Esophagus muscularis mucosa (tissue), 4 donors: ENCODE data around the gene LMNA.

Source experiments
- EP300 ChIP-seq: sonication (generic); formaldehyde crosslinking; IDR thresholded peaks from one replicate; pipeline ENCODE4 v1.6.1; 2017; ENCODE audit warnings: antibody characterized with exemption
- POLR2A ChIP-seq: fragments of 450-650 bp; IDR thresholded peaks from one replicate; pipeline ENCODE4 v1.6.1; 2017; ENCODE audit warnings: antibody characterized with exemption, moderate library complexity, mild to moderate bottlenecking, low read depth
- POLR2AphosphoS5 ChIP-seq, 2 donors: sonication (generic); formaldehyde crosslinking; IDR thresholded peaks; one replicate each; pipeline ENCODE4 v1.6.1; 2017; ENCODE audit warnings: antibody characterized with exemption in 2 of 2
- TF ChIP-seq, protein P1 (sequence below), 3 experiments: fragments of 200-600 bp in 2 of 3; fragments of 450-650 bp in 1 of 3; sonication (generic) in 2 of 3; IDR thresholded peaks; one replicate each; pipeline ENCODE4 v1.5.1; 2017 to 2019; ENCODE audit warnings: antibody characterized with exemption in 3 of 3, mild to moderate bottlenecking in 2 of 3, moderate library complexity in 1 of 3

DNA sequence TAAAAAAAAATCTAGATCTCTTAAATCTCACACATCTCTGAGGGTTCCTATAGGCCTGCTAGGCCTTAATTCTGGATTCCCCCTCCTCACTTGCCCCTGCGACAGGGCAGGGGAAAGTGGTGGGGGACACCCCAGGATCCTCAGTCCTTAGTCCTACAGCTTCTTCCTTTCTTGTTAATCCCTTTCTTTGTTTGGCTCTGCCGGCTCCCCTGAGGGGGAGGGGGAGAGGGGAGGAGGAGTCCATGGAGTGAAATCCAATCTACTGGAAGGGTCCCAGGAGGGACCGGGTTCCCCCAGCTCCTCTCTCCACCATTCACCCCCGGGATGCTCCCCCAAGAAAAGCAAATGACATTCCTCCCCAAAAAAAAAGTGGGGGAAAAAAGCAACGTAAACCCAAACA lies 40.8 kb upstream of the LMNA start:
- TF ChIP-seq, protein P1, sequence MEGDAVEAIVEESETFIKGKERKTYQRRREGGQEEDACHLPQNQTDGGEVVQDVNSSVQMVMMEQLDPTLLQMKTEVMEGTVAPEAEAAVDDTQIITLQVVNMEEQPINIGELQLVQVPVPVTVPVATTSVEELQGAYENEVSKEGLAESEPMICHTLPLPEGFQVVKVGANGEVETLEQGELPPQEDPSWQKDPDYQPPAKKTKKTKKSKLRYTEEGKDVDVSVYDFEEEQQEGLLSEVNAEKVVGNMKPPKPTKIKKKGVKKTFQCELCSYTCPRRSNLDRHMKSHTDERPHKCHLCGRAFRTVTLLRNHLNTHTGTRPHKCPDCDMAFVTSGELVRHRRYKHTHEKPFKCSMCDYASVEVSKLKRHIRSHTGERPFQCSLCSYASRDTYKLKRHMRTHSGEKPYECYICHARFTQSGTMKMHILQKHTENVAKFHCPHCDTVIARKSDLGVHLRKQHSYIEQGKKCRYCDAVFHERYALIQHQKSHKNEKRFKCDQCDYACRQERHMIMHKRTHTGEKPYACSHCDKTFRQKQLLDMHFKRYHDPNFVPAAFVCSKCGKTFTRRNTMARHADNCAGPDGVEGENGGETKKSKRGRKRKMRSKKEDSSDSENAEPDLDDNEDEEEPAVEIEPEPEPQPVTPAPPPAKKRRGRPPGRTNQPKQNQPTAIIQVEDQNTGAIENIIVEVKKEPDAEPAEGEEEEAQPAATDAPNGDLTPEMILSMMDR (IDR thresholded peaks at IDR 0.05), result no peak
- TF ChIP-seq POLR2AphosphoS5 (IDR thresholded peaks at IDR 0.05) (no peak), POLR2A (no peak), EP300 (no peak)
